ENCODE measurements around the gene CDC16. TPM values are rescaled to one million over a fixed set of nuclear protein-coding genes. Genes with fewer than 3 reads are reported as not detected.

The CDC16 gene
- total and polyA plus RNA-seq, 7 donors, result 31.4 to 76.2 (median 39.4) TPM

DNA sequence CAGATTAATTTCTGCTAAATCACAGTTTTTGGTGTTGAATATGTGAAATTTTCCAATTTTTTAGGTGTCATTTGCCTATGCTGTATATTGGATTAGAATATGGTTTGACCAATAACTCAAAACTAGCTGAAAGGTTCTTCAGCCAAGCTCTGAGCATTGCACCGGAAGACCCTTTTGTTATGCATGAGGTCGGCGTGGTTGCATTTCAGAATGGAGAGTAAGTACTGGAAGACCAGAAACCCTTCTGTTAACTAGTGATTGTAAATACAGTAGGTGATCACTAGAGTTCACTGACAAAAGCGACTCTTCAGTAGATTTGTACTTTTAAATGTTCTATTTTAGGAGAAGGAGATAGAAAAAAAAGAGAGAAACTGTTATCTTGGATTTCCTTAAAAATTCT is 22.3 kb downstream of the CDC16 start:
- H3K36me3 ChIP-seq, result peaks cover 21 to 98% (median 62%) of the 10 kb centered on the region in 4 donors
- intact Hi-C loops (cut with DNase I), result no loop called here
- no peak for TF ChIP-seq POLR2A (IDR thresholded peaks at IDR 0.05)
- TF ChIP-seq EP300 (IDR thresholded peaks at IDR 0.05), result no peak
- TF ChIP-seq, protein P1, sequence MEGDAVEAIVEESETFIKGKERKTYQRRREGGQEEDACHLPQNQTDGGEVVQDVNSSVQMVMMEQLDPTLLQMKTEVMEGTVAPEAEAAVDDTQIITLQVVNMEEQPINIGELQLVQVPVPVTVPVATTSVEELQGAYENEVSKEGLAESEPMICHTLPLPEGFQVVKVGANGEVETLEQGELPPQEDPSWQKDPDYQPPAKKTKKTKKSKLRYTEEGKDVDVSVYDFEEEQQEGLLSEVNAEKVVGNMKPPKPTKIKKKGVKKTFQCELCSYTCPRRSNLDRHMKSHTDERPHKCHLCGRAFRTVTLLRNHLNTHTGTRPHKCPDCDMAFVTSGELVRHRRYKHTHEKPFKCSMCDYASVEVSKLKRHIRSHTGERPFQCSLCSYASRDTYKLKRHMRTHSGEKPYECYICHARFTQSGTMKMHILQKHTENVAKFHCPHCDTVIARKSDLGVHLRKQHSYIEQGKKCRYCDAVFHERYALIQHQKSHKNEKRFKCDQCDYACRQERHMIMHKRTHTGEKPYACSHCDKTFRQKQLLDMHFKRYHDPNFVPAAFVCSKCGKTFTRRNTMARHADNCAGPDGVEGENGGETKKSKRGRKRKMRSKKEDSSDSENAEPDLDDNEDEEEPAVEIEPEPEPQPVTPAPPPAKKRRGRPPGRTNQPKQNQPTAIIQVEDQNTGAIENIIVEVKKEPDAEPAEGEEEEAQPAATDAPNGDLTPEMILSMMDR (IDR thresholded peaks at IDR 0.05), result no peak
- TF ChIP-seq POLR2AphosphoS5 (IDR thresholded peaks at IDR 0.05), result no peak
- 96 to 98% methylated on average over 4 of the region's 4 CpGs for WGBS, 2 donors
- H3K27ac ChIP-seq, result no peak overlapping the region
- DNase-seq, result no peak
- H3K4me3 ChIP-seq, result no peak overlapping the region
- no peaks in the 10 kb centered on the region for H3K4me1 ChIP-seq
- no peaks in the 10 kb centered on the region for H3K9me3 ChIP-seq
- no peaks in the 10 kb centered on the region for H3K27me3 ChIP-seq

DNA sequence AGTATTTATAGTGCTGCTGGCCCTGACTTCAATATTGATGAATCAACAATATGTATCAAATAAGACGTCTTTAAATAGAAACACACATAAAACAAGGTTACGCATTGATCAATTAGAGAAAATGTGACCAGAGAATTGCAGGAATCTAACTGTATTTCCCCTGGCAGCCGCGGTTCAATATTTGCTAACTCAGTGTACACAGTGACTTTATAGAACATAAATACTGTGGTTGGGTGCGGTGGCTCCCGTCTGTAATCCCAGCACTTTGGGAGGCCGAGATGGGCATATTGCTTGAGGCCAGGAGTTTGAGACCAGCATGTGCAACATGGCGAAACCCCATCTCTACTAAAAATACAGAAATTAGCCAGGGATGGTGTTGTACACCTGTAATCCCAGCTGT is 23.9 kb downstream of the CDC16 start:
- Histone ChIP-seq H3K27ac (no peak overlapping the region), H3K36me3 (peaks cover 13 to 100% (median 68%) of the 10 kb centered on the region in 4 donors), H3K4me1 (no peaks in the 10 kb centered on the region), H3K9me3 (no peaks in the 10 kb centered on the region), H3K27me3 (no peaks in the 10 kb centered on the region), H3K4me3 (no peak overlapping the region)
- TF ChIP-seq POLR2AphosphoS5 (IDR thresholded peaks at IDR 0.05) (no peak), EP300 (IDR thresholded peaks at IDR 0.05) (no peak), POLR2A (IDR thresholded peaks at IDR 0.05) (no peak)
- TF ChIP-seq, protein P1 (IDR thresholded peaks at IDR 0.05), result no peak
- WGBS, 2 donors, result 28 to 69% methylated on average over 8 of the region's 8 CpGs
- no peak for DNase-seq
- intact Hi-C loops (cut with DNase I), result no loop called here

DNA sequence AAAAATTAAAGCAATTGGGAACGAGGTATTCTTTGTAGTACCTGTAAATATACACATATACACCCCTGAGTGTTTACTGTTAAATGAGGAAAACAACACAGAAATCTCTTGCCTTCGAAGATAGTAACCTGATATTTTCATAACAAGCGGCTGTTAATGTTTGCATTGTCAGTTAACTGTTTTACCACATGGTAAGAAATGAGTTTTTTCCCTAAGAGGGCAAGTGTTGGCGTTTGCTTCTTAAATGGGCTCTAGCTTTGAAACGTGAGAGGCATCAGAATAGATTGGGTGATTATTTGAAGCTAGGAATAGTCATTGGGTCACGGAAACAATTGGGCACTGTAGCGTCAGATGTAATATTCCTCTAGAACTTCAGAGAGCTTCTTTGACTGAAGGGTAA is 24.7 kb downstream of the CDC16 start:
- H3K36me3 ChIP-seq, result peaks cover 15 to 100% (median 71%) of the 10 kb centered on the region in 4 donors

DNA sequence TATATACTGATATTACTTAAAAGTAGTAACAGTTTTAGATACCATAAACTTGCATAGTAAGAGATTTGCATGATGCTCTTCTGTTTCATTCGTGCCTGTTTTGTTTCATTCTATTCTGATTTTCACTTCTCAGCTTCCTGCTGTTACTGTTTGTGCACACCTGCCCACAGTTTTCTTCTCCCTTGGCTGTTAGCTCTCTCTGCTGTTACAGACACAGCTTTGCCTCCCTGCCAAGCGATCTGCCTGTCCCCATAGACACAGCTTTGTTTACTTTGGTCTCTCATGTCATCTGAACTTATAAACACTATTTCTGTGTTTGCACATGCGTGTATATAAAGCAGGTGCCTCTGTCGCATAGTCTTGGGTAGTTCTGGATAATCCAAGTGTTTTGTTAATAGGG is 25.3 kb downstream of the CDC16 start:
- Histone ChIP-seq H3K27me3 (no peaks in the 10 kb centered on the region), H3K9me3 (no peaks in the 10 kb centered on the region), H3K4me1 (no peaks in the 10 kb centered on the region), H3K27ac (no peak overlapping the region), H3K4me3 (no peak overlapping the region), H3K36me3 (peaks cover 20 to 100% (median 72%) of the 10 kb centered on the region in 4 donors)
- intact Hi-C loops (cut with DNase I), result no loop called here
- no peak for DNase-seq
- WGBS, 2 donors, result 17 to 53% methylated on average over 4 of the region's 4 CpGs
- no peak for TF ChIP-seq POLR2AphosphoS5 (IDR thresholded peaks at IDR 0.05)
- TF ChIP-seq, protein P1 (IDR thresholded peaks at IDR 0.05), result no peak

More for the DNA sequence above, 24.7 kb downstream of the CDC16 start:
- Histone ChIP-seq H3K27ac (no peak overlapping the region), H3K9me3 (no peaks in the 10 kb centered on the region), H3K4me1 (no peaks in the 10 kb centered on the region), H3K4me3 (no peak overlapping the region), H3K27me3 (no peaks in the 10 kb centered on the region)
- TF ChIP-seq, protein P1 (IDR thresholded peaks at IDR 0.05), result no peak
- TF ChIP-seq POLR2AphosphoS5 (IDR thresholded peaks at IDR 0.05) (no peak), POLR2A (IDR thresholded peaks at IDR 0.05) (no peak), EP300 (IDR thresholded peaks at IDR 0.05) (no peak)
- DNase-seq, result no peak
- 49 to 78% methylated on average over 7 of the region's 7 CpGs for WGBS, 2 donors
- intact Hi-C loops (cut with DNase I), result no loop called here

DNA sequence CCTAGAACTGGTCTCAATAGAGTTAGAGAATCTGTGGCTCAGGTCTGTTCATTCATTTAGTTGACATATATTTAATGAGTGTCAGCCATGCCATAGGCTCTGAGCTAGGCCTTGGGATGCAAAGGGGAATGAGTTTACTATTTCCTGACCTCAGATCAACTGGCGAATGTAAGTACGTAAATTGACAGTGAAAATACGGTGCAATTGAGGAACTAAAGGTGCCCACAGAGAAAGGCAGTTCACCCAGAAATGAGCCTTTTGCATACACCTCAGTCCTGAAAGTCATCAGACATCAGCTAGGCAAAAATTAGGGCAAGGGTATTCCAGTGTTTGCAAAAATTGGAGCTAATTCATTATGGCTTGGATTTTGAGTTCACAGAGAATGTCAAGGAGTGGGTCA is 26.1 kb downstream of the CDC16 start:
- Histone ChIP-seq H3K27me3 (no peaks in the 10 kb centered on the region), H3K4me1 (no peaks in the 10 kb centered on the region), H3K36me3 (peaks cover 20 to 100% (median 72%) of the 10 kb centered on the region in 4 donors), H3K4me3 (no peak overlapping the region), H3K27ac (no peak overlapping the region), H3K9me3 (no peaks in the 10 kb centered on the region)
- intact Hi-C loops (cut with DNase I), result no loop called here
- TF ChIP-seq POLR2AphosphoS5 (IDR thresholded peaks at IDR 0.05) (no peak), POLR2A (IDR thresholded peaks at IDR 0.05) (no peak), EP300 (IDR thresholded peaks at IDR 0.05) (no peak)
- TF ChIP-seq, protein P1 (IDR thresholded peaks at IDR 0.05), result no peak
- WGBS, 2 donors, result 70 to 82% methylated on average over 3 of the region's 3 CpGs
- DNase-seq, result no peak

Measured in sigmoid colon (tissue), 7 donors.